HepG2 (cell line): ENCODE data around the gene TTLL11. TPM values are rescaled to one million over a fixed set of nuclear protein-coding genes. Genes with fewer than 3 reads are reported as not detected.

Experiments
- ATAC-seq: fragments of 200-7000 bp; cut with Tn5 transposase; 3 replicates; pipeline ENCODE4 v1.9.1; 2020; ENCODE audit warnings: mild to moderate bottlenecking, moderate library complexity
- BruUV-seq: library from RNA; stranded (reverse); fragments of 400-500 nt; replicated peaks from 2 replicates; lab custom pipeline; 2021; lab: Mats Ljungman, UMichigan
- CTCF ChIA-PET: fragments of 300-600 bp; formaldehyde crosslinking; extraction: SDS; loops from one replicate; lab custom pipeline; 2021; ENCODE audit warnings: low total read pairs, inconsistent platforms, low intra/inter-chr PET ratio; lab: Yijun Ruan, JAX
- POLR2A ChIA-PET: fragments of 350-600 bp; sonication (Branson Sonifier 250); formaldehyde crosslinking; loops from one replicate; lab custom pipeline; 2020; ENCODE audit warnings: antibody characterized with exemption, inconsistent platforms; lab: Yijun Ruan, JAX
- DNase-seq: peaks from one replicate; pipeline ENCODE4 v3.0.0-alpha.2; 2015; ENCODE audit warnings: low spot score
- FAIRE-seq: peaks from 3 replicates; lab custom pipeline; 2011; peaks lifted over from hg19 to GRCh38; lab: Jason Lieb, UNC
- H2AFZ ChIP-seq: one replicate; pipeline ENCODE4 v1.6.1; 2011; ENCODE audit warnings: low read length, inconsistent platforms
- H3K27ac ChIP-seq: fragments of 300-600 bp; 3 replicates; pipeline ENCODE4 v1.8.0; 2011; ENCODE audit warnings: mixed run types, mild to moderate bottlenecking, mixed read lengths, low read length, inconsistent platforms; ENCODE audit not compliant: insufficient read depth; ENCODE audit errors: extremely low read length
- H3K27me3 ChIP-seq, 2 experiments: fragments of 200-600 bp in 1 of 2; 2 replicates in 1 of 2; 3 replicates in 1 of 2; pipeline versions ENCODE4 v1.6.0 to v1.8.0; 2011; ENCODE audit warnings: low read length in 2 of 2, mild to moderate bottlenecking in 2 of 2, moderate library complexity in 2 of 2, inconsistent platforms in 1 of 2; ENCODE audit not compliant: insufficient read depth in 2 of 2, control insufficient read depth in 1 of 2
- H3K36me3 ChIP-seq, 2 experiments: fragments of 200-600 bp in 1 of 2; replicated peaks in 1 of 2; 2 replicates in 1 of 2; 3 replicates in 1 of 2; pipeline versions ENCODE4 v1.5.1 to v1.8.0; 2011; ENCODE audit warnings: low read length in 2 of 2, inconsistent platforms in 1 of 2; ENCODE audit not compliant: insufficient read depth in 2 of 2, control insufficient read depth in 1 of 2
- H3K4me1 ChIP-seq: 2 replicates; pipeline ENCODE4 v1.5.1; 2012; ENCODE audit warnings: low read length, inconsistent platforms; ENCODE audit not compliant: insufficient read depth
- H3K4me2 ChIP-seq: 2 replicates; pipeline ENCODE4 v1.6.0; 2011; ENCODE audit warnings: low read depth, low read length, inconsistent platforms
- H3K4me3 ChIP-seq, 3 experiments: fragments of 200-600 bp in 1 of 3; sonication (generic), shearing (Covaris generic) in 1 of 3; replicated peaks in 1 of 3; 2 replicates each; pipeline ENCODE4 v1.5.1; 2011 to 2016; ENCODE audit warnings: low read length in 3 of 3, inconsistent platforms in 2 of 3, low read depth in 2 of 3, mild to moderate bottlenecking in 2 of 3, control low read depth in 1 of 3, mixed read lengths in 1 of 3; ENCODE audit not compliant: insufficient read depth in 1 of 3
- H3K79me2 ChIP-seq: one replicate; pipeline ENCODE4 v1.6.1; 2011; ENCODE audit warnings: low read length, inconsistent platforms; ENCODE audit not compliant: insufficient read depth
- H3K9ac ChIP-seq: 2 replicates; pipeline ENCODE4 v1.6.0; 2011; ENCODE audit warnings: mild to moderate bottlenecking, low read depth, low read length, inconsistent platforms; ENCODE audit not compliant: insufficient read depth
- H3K9me3 ChIP-seq: 2 replicates; pipeline ENCODE4 v1.5.1; 2012; ENCODE audit warnings: mild to moderate bottlenecking, low read length
- H4K20me1 ChIP-seq: 2 replicates; pipeline ENCODE4 v1.6.0; 2011; ENCODE audit warnings: inconsistent platforms, mild to moderate bottlenecking, low read length, moderate library complexity; ENCODE audit not compliant: insufficient read depth
- ZNF552 ChIP-seq: sonication (generic); formaldehyde crosslinking; IDR thresholded peaks from 2 replicates; pipeline ENCODE4 v1.9.0; 2022; ENCODE audit warnings: missing genetic modification reagents, mild to moderate bottlenecking, borderline replicate concordance
- ZNF619 ChIP-seq: sonication (generic); formaldehyde crosslinking; IDR thresholded peaks from 2 replicates; pipeline ENCODE4 v1.4.0; 2020; ENCODE audit warnings: mild to moderate bottlenecking, missing genetic modification reagents
- ZNF652 ChIP-seq: IDR thresholded peaks from 2 replicates; pipeline ENCODE4 v1.6.1; 2016; ENCODE audit warnings: low read depth, borderline replicate concordance
- WGBS: methylation state at CpG from one replicate; pipeline ENCODE4 v1.1.6; 2017; ENCODE audit warnings: low lambda C conversion rate; 5-methylcytosine and 5-hydroxymethylcytosine counted together
- in situ Hi-C: cut with HindIII; loops from 2 replicates; pipeline ENCODE4 v1.10.0; 2017; ENCODE audit warnings: low pct_unique_long_range_greater_than_20kb; ENCODE audit not compliant: extremely low pct_ligation_motif_present
- intact Hi-C: fragments of 100-400 bp; cut with micrococcal nuclease; formaldehyde crosslinking; loops from one replicate; pipeline ENCODE4 v1.10.0; 2022; ENCODE audit not compliant: unreplicated experiment
- polyA plus RNA-seq, 8 experiments: library from polyadenylated mRNA; depleted of rRNA in 3 of 8; stranded (reverse) in 7 of 8; unstranded in 1 of 8; fragments of >200 nt; fragmentation: Illumina TruSeq in 4 of 8; extraction: Trizol in 4 of 8; gene quantifications; 2 replicates each; pipeline versions ENCODE4 v1.2.1 to v1.2.3, GENCODE V29; 2011 to 2016; ENCODE audit warnings: low read depth in 4 of 8, missing spikeins in 1 of 8, mixed read lengths in 1 of 8; ENCODE audit not compliant: insufficient read depth in 1 of 8
- total RNA-seq, 5 experiments: library from RNA; depleted of rRNA; stranded (reverse); fragments of >200 nt; fragmentation: Illumina TruSeq; extraction: Trizol; gene quantifications; 2 replicates each; pipeline ENCODE4 v1.2.3, GENCODE V29; 2016; ENCODE audit warnings: low read depth in 1 of 5
- TF ChIP-seq, protein P1 (sequence below): sonication (generic); formaldehyde crosslinking; IDR thresholded peaks from 2 replicates; pipeline ENCODE4 v1.5.1; 2020; ENCODE audit warnings: missing genetic modification reagents, mild to moderate bottlenecking, borderline replicate concordance
- TF ChIP-seq, protein P2 (sequence below): sonication (generic); formaldehyde crosslinking; IDR thresholded peaks from 2 replicates; pipeline ENCODE4 v1.5.1; 2020; ENCODE audit warnings: mild to moderate bottlenecking, missing genetic modification reagents, moderate library complexity
- TF ChIP-seq, protein P3 (sequence below): sonication (generic); formaldehyde crosslinking; IDR thresholded peaks from 2 replicates; pipeline ENCODE4 v1.4.0; 2020; ENCODE audit warnings: missing genetic modification reagents, mild to moderate bottlenecking, borderline replicate concordance
- TF ChIP-seq, protein P4 (sequence below): sonication (generic); formaldehyde crosslinking; IDR thresholded peaks from 2 replicates; pipeline ENCODE4 v1.5.1; 2020; ENCODE audit warnings: missing genetic modification reagents, mild to moderate bottlenecking, borderline replicate concordance

The TTLL11 gene
- total and polyA plus RNA-seq, 2 of the 13 experiments (the other 11 are each of a cell fraction or from before 2014, with no cell fraction given) = 4.5 to 5.2 TPM

DNA sequence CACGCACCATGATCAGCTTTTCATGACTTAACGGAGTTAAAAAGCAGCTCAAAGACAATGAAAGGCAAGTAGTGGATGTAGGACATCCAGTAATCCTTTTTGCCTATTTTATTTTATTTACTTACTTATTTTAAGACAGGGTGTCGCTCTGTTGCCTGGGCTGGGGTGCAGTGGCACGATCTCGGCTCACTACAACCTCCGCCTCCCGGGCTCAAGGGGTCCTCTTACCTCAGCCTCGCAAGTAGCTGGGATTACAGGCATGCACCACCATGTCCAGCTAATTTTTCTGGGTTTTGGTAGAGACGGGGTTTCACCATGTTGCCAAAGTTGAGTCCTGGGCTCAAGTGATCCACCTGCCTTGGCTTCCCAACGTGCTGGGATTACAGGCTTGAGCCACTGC lies 292.7 kb downstream of the TTLL11 start (continued):
- no peak for TF ChIP-seq ZNF552 (CRISPR knock-in tag)
- TF ChIP-seq, protein P1, sequence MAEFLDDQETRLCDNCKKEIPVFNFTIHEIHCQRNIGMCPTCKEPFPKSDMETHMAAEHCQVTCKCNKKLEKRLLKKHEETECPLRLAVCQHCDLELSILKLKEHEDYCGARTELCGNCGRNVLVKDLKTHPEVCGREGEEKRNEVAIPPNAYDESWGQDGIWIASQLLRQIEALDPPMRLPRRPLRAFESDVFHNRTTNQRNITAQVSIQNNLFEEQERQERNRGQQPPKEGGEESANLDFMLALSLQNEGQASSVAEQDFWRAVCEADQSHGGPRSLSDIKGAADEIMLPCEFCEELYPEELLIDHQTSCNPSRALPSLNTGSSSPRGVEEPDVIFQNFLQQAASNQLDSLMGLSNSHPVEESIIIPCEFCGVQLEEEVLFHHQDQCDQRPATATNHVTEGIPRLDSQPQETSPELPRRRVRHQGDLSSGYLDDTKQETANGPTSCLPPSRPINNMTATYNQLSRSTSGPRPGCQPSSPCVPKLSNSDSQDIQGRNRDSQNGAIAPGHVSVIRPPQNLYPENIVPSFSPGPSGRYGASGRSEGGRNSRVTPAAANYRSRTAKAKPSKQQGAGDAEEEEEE (CRISPR knock-in tag) = no peak
- TF ChIP-seq, protein P2, sequence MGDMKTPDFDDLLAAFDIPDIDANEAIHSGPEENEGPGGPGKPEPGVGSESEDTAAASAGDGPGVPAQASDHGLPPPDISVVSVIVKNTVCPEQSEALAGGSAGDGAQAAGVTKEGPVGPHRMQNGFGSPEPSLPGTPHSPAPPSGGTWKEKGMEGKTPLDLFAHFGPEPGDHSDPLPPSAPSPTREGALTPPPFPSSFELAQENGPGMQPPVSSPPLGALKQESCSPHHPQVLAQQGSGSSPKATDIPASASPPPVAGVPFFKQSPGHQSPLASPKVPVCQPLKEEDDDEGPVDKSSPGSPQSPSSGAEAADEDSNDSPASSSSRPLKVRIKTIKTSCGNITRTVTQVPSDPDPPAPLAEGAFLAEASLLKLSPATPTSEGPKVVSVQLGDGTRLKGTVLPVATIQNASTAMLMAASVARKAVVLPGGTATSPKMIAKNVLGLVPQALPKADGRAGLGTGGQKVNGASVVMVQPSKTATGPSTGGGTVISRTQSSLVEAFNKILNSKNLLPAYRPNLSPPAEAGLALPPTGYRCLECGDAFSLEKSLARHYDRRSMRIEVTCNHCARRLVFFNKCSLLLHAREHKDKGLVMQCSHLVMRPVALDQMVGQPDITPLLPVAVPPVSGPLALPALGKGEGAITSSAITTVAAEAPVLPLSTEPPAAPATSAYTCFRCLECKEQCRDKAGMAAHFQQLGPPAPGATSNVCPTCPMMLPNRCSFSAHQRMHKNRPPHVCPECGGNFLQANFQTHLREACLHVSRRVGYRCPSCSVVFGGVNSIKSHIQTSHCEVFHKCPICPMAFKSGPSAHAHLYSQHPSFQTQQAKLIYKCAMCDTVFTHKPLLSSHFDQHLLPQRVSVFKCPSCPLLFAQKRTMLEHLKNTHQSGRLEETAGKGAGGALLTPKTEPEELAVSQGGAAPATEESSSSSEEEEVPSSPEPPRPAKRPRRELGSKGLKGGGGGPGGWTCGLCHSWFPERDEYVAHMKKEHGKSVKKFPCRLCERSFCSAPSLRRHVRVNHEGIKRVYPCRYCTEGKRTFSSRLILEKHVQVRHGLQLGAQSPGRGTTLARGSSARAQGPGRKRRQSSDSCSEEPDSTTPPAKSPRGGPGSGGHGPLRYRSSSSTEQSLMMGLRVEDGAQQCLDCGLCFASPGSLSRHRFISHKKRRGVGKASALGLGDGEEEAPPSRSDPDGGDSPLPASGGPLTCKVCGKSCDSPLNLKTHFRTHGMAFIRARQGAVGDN (CRISPR knock-in tag) = no peak
- no peak for TF ChIP-seq ZNF652
- no peak for TF ChIP-seq ZNF619 (CRISPR knock-in tag)

DNA sequence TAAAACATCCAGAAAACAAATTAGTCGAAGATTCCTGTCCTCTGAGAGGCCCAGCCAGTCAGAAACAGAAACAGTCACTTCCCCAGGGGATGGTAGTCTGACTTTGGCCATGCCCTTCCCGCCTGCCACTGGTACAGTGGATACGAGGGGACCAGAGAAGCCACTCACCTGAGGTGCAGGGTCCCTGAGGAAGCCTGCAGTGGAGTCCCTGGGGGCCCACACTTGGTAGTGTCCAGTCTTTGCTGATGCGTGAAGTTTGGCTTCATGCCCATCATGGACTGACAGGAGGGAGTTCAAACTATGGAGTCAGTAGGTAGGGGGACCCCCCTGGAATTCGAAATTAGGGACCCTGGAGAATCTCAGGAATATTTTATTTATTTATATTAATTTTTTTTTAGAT lies 294.2 kb downstream of the TTLL11 start:
- H3K9me3 ChIP-seq = no peaks in the 10 kb centered on the region
- peaks cover 0 to 16% of the 10 kb centered on the region in 2 experiments; a peak in 1 of 5 replicates for H3K27me3 ChIP-seq
- no peak overlapping the region for H3K9ac ChIP-seq
- H3K36me3 ChIP-seq = no peaks in the 10 kb centered on the region
- ChIA-PET CTCF (no interaction called here), POLR2A (no interaction called here)
- no peak overlapping the region for H3K4me3 ChIP-seq
- no TSS peak for BruUV-seq
- H3K79me2 ChIP-seq = no peaks in the 10 kb centered on the region
- H3K27ac ChIP-seq = no peak overlapping the region
- H3K4me2 ChIP-seq = no peak overlapping the region
- FAIRE-seq (no peak), ATAC-seq (no peak), DNase-seq (no peak)
- H2AFZ ChIP-seq = no peak overlapping the region
- intact Hi-C loops (no loop called here), in situ Hi-C loops (no loop called here)
- no peaks in the 10 kb centered on the region for H4K20me1 ChIP-seq
- 16% methylated on average over 5 of the region's 5 CpGs for whole genome bisulfite sequencing
- H3K4me1 ChIP-seq = no peaks in the 10 kb centered on the region
- TF ChIP-seq, protein P3, sequence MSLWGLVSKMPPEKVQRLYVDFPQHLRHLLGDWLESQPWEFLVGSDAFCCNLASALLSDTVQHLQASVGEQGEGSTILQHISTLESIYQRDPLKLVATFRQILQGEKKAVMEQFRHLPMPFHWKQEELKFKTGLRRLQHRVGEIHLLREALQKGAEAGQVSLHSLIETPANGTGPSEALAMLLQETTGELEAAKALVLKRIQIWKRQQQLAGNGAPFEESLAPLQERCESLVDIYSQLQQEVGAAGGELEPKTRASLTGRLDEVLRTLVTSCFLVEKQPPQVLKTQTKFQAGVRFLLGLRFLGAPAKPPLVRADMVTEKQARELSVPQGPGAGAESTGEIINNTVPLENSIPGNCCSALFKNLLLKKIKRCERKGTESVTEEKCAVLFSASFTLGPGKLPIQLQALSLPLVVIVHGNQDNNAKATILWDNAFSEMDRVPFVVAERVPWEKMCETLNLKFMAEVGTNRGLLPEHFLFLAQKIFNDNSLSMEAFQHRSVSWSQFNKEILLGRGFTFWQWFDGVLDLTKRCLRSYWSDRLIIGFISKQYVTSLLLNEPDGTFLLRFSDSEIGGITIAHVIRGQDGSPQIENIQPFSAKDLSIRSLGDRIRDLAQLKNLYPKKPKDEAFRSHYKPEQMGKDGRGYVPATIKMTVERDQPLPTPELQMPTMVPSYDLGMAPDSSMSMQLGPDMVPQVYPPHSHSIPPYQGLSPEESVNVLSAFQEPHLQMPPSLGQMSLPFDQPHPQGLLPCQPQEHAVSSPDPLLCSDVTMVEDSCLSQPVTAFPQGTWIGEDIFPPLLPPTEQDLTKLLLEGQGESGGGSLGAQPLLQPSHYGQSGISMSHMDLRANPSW (CRISPR knock-in tag) = no peak
- TF ChIP-seq, protein P4, sequence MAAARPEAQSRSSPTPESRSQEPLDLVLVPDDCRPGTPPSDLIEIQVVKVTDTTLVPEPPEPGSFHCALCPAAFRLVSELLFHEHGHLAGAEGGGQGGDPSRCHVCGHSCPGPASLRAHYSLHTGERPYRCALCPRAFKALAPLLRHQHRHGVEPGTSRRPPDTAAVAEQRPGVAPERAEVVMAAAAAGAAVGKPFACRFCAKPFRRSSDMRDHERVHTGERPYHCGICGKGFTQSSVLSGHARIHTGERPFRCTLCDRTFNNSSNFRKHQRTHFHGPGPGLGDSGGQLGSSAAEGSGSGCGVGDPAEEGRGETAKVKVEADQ (CRISPR knock-in tag) = no peak
